Erythroblast (primary cell): ENCODE data around the gene GFOD1.

Experiments used
- GATA1 ChIP-seq: IDR thresholded peaks from 2 replicates; pipeline ENCODE4 v1.6.1; 2011; ENCODE audit warnings: low read depth, mild to moderate bottlenecking, control low read depth, low read length, moderate library complexity
- POLR2A ChIP-seq: IDR thresholded peaks from 2 replicates; pipeline ENCODE4 v1.6.1; 2011; ENCODE audit warnings: mild to moderate bottlenecking, low read length

GRCh38 chr6:13413900-13414555 lies 73.4 kb downstream of the GFOD1 start:
- TF ChIP-seq POLR2A: no peak
- TF ChIP-seq GATA1: no peak
